HEK293T (cell line): ENCODE data around the gene ENOSF1.

Experiments used
- CTCF ChIA-PET: fragments of 350-600 bp; formaldehyde crosslinking; extraction: SDS; loops from one replicate; lab custom pipeline; 2021; ENCODE audit warnings: antibody characterized with exemption, inconsistent platforms; lab: Yijun Ruan, JAX
- POLR2A ChIA-PET: fragments of 350-600 bp; formaldehyde crosslinking; extraction: SDS; loops from one replicate; lab custom pipeline; 2020; ENCODE audit warnings: antibody characterized with exemption, inconsistent platforms; lab: Yijun Ruan, JAX
- DNase-seq: peaks from one replicate; pipeline ENCODE4 v3.0.0; 2012; ENCODE audit warnings: mixed read lengths; ENCODE audit errors: extremely low spot score
- ARNT ChIP-seq: fragments of 450-650 bp; IDR thresholded peaks from 2 replicates; pipeline ENCODE4 v1.6.1; 2017; ENCODE audit warnings: mild to moderate bottlenecking
- BHLHE40 ChIP-seq: fragments of 450-650 bp; IDR thresholded peaks from 2 replicates; pipeline ENCODE4 v1.6.1; 2016; ENCODE audit warnings: mild to moderate bottlenecking, moderate library complexity, borderline replicate concordance
- CTBP1 ChIP-seq: fragments of 450-650 bp; IDR thresholded peaks from 2 replicates; pipeline ENCODE4 v1.6.1; 2016; ENCODE audit warnings: borderline replicate concordance
- ELF4 ChIP-seq: fragments of 450-650 bp; IDR thresholded peaks from 2 replicates; pipeline ENCODE4 v1.6.1; 2017; ENCODE audit warnings: antibody characterized with exemption
- FOXA1 ChIP-seq: fragments of 450-650 bp; IDR thresholded peaks from 2 replicates; pipeline ENCODE4 v1.6.1; 2016; ENCODE audit warnings: mild to moderate bottlenecking
- FOXK2 ChIP-seq: fragments of 450-650 bp; IDR thresholded peaks from 2 replicates; pipeline ENCODE4 v1.6.1; 2016; ENCODE audit warnings: mild to moderate bottlenecking
- FOXM1 ChIP-seq: fragments of 450-650 bp; IDR thresholded peaks from 2 replicates; pipeline ENCODE4 v1.6.1; 2017; ENCODE audit warnings: mild to moderate bottlenecking, borderline replicate concordance
- HDGF ChIP-seq: fragments of 450-650 bp; IDR thresholded peaks from 2 replicates; pipeline ENCODE4 v1.6.1; 2017; ENCODE audit warnings: antibody characterized with exemption, borderline replicate concordance
- L3MBTL2 ChIP-seq: fragments of 450-650 bp; conservative IDR thresholded peaks from 2 replicates; pipeline ENCODE4 v1.6.1; 2016; ENCODE audit warnings: mild to moderate bottlenecking
- LEF1 ChIP-seq: fragments of 450-650 bp; IDR thresholded peaks from 2 replicates; pipeline ENCODE4 v1.6.1; 2017; ENCODE audit warnings: mild to moderate bottlenecking, borderline replicate concordance
- NFRKB ChIP-seq: fragments of 450-650 bp; IDR thresholded peaks from 2 replicates; pipeline ENCODE4 v1.6.1; 2016; ENCODE audit warnings: mild to moderate bottlenecking, moderate library complexity
- SP1 ChIP-seq: fragments of 450-650 bp; IDR thresholded peaks from 2 replicates; pipeline ENCODE4 v1.6.1; 2017
- SUZ12 ChIP-seq: fragments of 450-650 bp; IDR thresholded peaks from 2 replicates; pipeline ENCODE4 v1.6.1; 2016; ENCODE audit warnings: mild to moderate bottlenecking
- TARDBP ChIP-seq: fragments of 450-650 bp; IDR thresholded peaks from 2 replicates; pipeline ENCODE4 v1.6.1; 2016
- ZNF384 ChIP-seq: fragments of 450-650 bp; IDR thresholded peaks from 2 replicates; pipeline ENCODE4 v1.6.1; 2016
- TF ChIP-seq, protein P1 (sequence below): fragments of 450-650 bp; IDR thresholded peaks from 2 replicates; pipeline ENCODE4 v1.6.1; 2016

ENOSF1 gene

DNA sequence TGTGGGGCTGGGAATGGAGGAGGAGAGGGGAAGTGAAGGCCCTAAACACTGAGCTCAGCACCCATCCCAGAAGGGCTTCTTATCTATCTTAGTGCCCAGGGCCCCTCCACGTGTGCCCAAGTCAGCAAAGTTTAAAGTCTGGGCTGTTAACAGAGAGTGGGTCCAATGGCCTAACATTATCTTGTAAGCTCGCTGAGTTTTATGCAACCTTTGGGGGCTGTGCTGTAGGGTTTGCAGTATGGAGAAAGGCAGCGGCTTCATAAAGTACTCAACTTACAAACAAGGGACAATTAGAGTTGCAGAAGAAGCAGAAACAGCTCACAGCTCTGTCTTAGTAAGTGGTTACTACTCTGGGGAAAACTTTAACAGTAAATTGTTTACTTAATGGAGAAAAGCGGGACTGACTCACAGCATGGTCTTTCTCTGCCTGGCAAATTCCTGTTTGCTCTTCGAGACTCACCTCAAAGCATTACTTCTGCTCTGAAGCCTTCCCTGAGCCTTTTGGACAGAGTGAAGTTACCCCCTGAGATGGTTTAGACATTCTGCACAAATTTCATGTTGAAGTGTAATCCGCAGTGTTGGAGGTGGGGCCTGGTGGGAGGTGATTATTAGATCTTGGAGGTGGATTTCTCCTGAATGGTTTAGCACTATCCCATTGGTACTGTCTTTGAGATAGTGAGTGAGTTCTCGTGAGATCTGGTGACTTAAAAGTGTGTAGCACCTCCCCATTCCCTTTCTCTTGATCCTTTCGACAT is 9.0 kb downstream of the ENOSF1 start:
- DNase-seq = no peak
- POLR2A ChIA-PET = interaction anchor here (0.6 to 1.2 kb wide), 2 partner anchors 9 to 20 kb away, joined by 3 read pairs; partner anchors contain the start of gene ENOSF1
- CTCF ChIA-PET = interaction anchor here (0.8 kb wide), 1 partner anchor 9 kb away, joined by 4 read pairs; the partner anchor contains the start of gene ENOSF1
- TF ChIP-seq BHLHE40 (no peak), ARNT (no peak), CTBP1 (no peak), LEF1 (no peak), L3MBTL2 (no peak), FOXK2 (no peak), FOXA1 (no peak), ELF4 (no peak), ZNF384 (no peak), NFRKB (no peak), TARDBP (no peak), SP1 (no peak), SUZ12 (no peak), HDGF (no peak), FOXM1 (no peak)
- TF ChIP-seq, protein P1, sequence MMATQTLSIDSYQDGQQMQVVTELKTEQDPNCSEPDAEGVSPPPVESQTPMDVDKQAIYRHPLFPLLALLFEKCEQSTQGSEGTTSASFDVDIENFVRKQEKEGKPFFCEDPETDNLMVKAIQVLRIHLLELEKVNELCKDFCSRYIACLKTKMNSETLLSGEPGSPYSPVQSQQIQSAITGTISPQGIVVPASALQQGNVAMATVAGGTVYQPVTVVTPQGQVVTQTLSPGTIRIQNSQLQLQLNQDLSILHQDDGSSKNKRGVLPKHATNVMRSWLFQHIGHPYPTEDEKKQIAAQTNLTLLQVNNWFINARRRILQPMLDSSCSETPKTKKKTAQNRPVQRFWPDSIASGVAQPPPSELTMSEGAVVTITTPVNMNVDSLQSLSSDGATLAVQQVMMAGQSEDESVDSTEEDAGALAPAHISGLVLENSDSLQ = no peak

DNA sequence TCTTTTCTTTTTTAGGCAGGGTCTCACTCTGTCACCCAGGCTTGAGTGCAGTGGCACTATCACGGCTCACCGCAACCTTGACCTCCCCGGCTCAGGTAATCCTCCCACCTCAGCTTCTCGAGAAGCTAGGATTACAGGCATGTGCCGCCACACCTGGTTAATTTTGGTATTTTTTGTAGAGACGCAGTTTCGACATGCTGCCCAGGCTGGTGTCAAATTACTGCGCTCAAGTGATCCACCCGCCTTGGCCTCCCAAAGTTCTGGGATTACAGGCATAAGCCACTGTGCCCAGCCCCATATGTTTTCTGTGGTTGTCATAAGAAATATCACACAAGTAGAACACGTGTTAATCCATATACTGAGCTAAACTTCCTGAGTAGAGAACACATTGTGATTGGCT is 14.6 kb downstream of the ENOSF1 start:
- no peak for DNase-seq
- TF ChIP-seq TARDBP (no peak), ARNT (no peak), ZNF384 (no peak), FOXK2 (no peak), SUZ12 (no peak), FOXA1 (no peak), BHLHE40 (no peak), LEF1 (no peak), ELF4 (no peak), CTBP1 (no peak), NFRKB (no peak), FOXM1 (no peak), L3MBTL2 (no peak), HDGF (no peak), SP1 (no peak)
- TF ChIP-seq, protein P1 = no peak
- ChIA-PET POLR2A (no interaction called here), CTCF (interaction anchor here (0.6 kb wide), 1 partner anchor 134 kb away, joined by 3 read pairs; no protein-coding TSS in a partner anchor)

DNA sequence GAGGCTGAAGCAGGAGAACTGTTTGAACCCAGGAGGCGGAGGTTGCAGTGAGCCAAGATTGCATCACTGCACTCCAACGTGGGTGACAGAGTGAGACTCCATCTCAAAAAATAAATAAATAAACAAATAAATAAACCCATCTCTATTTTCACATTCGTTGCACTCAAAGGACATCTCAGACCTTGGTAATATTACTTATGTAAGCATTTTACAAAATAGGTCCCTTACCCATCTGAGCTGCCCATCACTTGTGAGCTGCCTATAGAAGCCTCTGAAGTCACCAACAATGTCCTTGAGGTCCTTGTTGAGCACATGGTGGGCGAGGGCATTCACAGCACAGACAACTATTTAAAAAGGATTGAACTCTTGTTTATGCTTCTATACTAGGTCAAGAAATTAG is 15.4 kb downstream of the ENOSF1 start:
- TF ChIP-seq HDGF (no peak), TARDBP (no peak), NFRKB (no peak), ELF4 (no peak), FOXA1 (no peak), FOXK2 (no peak), ZNF384 (no peak), SP1 (no peak), L3MBTL2 (no peak), FOXM1 (no peak), SUZ12 (no peak), LEF1 (no peak), CTBP1 (no peak), ARNT (no peak)
- TF ChIP-seq, protein P1 = no peak
- CTCF ChIA-PET = no interaction called here
- POLR2A ChIA-PET = no interaction called here
- DNase-seq = no peak

DNA sequence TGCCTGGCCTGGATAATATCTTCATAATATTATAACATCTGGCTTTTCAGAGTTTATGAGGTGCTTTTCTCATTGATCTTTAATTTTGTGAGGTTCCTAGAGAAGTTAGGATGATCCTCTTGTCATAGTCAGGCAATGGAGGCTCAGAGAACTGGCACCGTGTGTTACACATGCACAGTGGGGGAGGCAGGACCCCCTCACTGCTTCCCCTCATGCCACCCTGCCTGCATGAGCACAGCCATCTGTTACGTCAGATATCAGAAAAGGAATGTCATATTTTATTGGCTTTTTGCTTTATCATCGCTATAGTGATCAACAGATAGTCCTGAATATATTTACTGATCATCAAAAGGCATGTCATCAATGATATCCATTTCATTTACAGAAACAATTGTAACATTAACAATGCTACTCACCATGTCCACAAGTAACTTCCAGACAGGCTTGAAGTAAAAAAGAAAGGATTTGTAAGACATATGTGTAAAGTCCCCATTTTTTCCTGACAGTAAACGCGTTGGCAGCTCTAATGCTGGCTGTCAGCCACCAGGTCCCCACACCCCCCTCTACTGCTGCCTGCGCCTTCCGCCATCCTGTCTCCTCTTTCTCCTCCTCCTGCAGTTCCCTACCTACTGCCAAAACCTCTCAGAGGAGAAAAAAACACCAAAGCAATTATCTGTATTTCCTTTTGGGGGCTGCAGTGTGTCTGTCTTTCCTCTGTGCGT is 18.8 kb downstream of the ENOSF1 start:
- ChIA-PET POLR2A (no interaction called here), CTCF (no interaction called here)
- no peak for DNase-seq
- no peak for TF ChIP-seq FOXM1
- no peak for TF ChIP-seq CTBP1
- TF ChIP-seq, protein P1 = no peak
- TF ChIP-seq NFRKB = no peak
- no peak for TF ChIP-seq ELF4
- no peak for TF ChIP-seq SUZ12
- TF ChIP-seq FOXK2 = no peak
- no peak for TF ChIP-seq BHLHE40
- no peak for TF ChIP-seq ZNF384
- no peak for TF ChIP-seq LEF1
- TF ChIP-seq FOXA1 = no peak
- TF ChIP-seq L3MBTL2 = no peak
- TF ChIP-seq TARDBP = no peak
- TF ChIP-seq HDGF = no peak
- TF ChIP-seq ARNT = no peak
- TF ChIP-seq SP1 = no peak
